Nephron (organoid): Measurements from ENCODE around the gene COX10.

Experiments
- H3K27ac Mint-ChIP-seq, 3 experiments: 2 replicates each; pipeline ENCODE4 v1.8.0; 2020; ENCODE audit warnings: mixed read lengths in 3 of 3, mild to moderate bottlenecking in 2 of 3, moderate library complexity in 1 of 3
- H3K27me3 Mint-ChIP-seq: 2 replicates; pipeline ENCODE4 v1.8.0; 2021; ENCODE audit warnings: low read depth, mild to moderate bottlenecking, moderate library complexity, mixed read lengths
- H3K36me3 Mint-ChIP-seq: 2 replicates; pipeline ENCODE4 v1.8.0; 2020; ENCODE audit warnings: low read depth, mixed read lengths
- H3K4me1 Mint-ChIP-seq: 2 replicates; pipeline ENCODE4 v1.8.0; 2020; ENCODE audit warnings: mixed read lengths
- H3K4me3 Mint-ChIP-seq, 3 experiments: 2 replicates each; pipeline ENCODE4 v1.8.0; 2020; ENCODE audit warnings: mild to moderate bottlenecking in 3 of 3, mixed read lengths in 3 of 3, moderate library complexity in 2 of 3
- H3K9me3 Mint-ChIP-seq: 2 replicates; pipeline ENCODE4 v1.8.0; 2020; ENCODE audit warnings: mixed read lengths
- CTCF ChIP-seq, 3 experiments: fragments of 200-600 bp; sonication (generic); IDR thresholded peaks; one replicate each; pipeline ENCODE4 v1.5.0; 2021; ENCODE audit warnings: antibody characterized with exemption in 3 of 3; ENCODE audit not compliant: unreplicated experiment in 3 of 3

COX10 gene

GRCh38 chr17:14204084-14204483 lies 134.8 kb downstream of the COX10 start:
- H3K4me1 Mint-ChIP-seq: peaks cover 5% of the 10 kb centered on the region
- no peak overlapping the region for H3K4me3 Mint-ChIP-seq
- no peaks in the 10 kb centered on the region for H3K9me3 Mint-ChIP-seq
- H3K27ac Mint-ChIP-seq: no peak overlapping the region
- H3K36me3 Mint-ChIP-seq: peaks cover 23% of the 10 kb centered on the region
- no peak for TF ChIP-seq CTCF (IDR thresholded peaks at IDR 0.05; ENCODE audit: unreplicated experiment in 3 of 3)
- H3K27me3 Mint-ChIP-seq: no peaks in the 10 kb centered on the region

GRCh38 chr17:14204546-14204945 lies 135.2 kb downstream of the COX10 start:
- Mint-ChIP-seq H3K4me1 (peaks cover 5% of the 10 kb centered on the region), H3K36me3 (peaks cover 23% of the 10 kb centered on the region), H3K27me3 (no peaks in the 10 kb centered on the region), H3K27ac (no peak overlapping the region), H3K4me3 (no peak overlapping the region), H3K9me3 (no peaks in the 10 kb centered on the region)
- no peak for TF ChIP-seq CTCF (IDR thresholded peaks at IDR 0.05; ENCODE audit: unreplicated experiment in 3 of 3)

- peaks cover 28% of the 10 kb centered on the region for H3K36me3 Mint-ChIP-seq
- H3K4me3 Mint-ChIP-seq: no peak overlapping the region
- no peak for TF ChIP-seq CTCF (IDR thresholded peaks at IDR 0.05; ENCODE audit: unreplicated experiment in 3 of 3)
These were observed 136.1 kb downstream of the COX10 start for GRCh38 chr17:14205380-14205779.

GRCh38 chr17:14205992-14206461 lies 136.7 kb downstream of the COX10 start:
- H3K36me3 Mint-ChIP-seq: peaks cover 34% of the 10 kb centered on the region
- H3K4me1 Mint-ChIP-seq: peaks cover 5% of the 10 kb centered on the region
- TF ChIP-seq CTCF (IDR thresholded peaks at IDR 0.05; ENCODE audit: unreplicated experiment in 3 of 3): no peak
- H3K4me3 Mint-ChIP-seq: no peak overlapping the region
- no peak overlapping the region for H3K27ac Mint-ChIP-seq
- H3K9me3 Mint-ChIP-seq: peaks cover 3% of the 10 kb centered on the region
- no peaks in the 10 kb centered on the region for H3K27me3 Mint-ChIP-seq

More at GRCh38 chr17:14205380-14205779, 136.1 kb downstream of the COX10 start:
- no peaks in the 10 kb centered on the region for H3K27me3 Mint-ChIP-seq
- H3K9me3 Mint-ChIP-seq: no peaks in the 10 kb centered on the region
- H3K4me1 Mint-ChIP-seq: peaks cover 5% of the 10 kb centered on the region
- no peak overlapping the region for H3K27ac Mint-ChIP-seq

- Mint-ChIP-seq H3K36me3 (peaks cover 42% of the 10 kb centered on the region), H3K4me1 (peaks cover 5% of the 10 kb centered on the region), H3K9me3 (peaks cover 7% of the 10 kb centered on the region), H3K27ac (no peak overlapping the region), H3K27me3 (no peaks in the 10 kb centered on the region), H3K4me3 (no peak overlapping the region)
- no peak for TF ChIP-seq CTCF (IDR thresholded peaks at IDR 0.05; ENCODE audit: unreplicated experiment in 3 of 3)
These were observed 137.6 kb downstream of the COX10 start for GRCh38 chr17:14206891-14207290.

GRCh38 chr17:14207791-14208190 lies 138.5 kb downstream of the COX10 start:
- H3K36me3 Mint-ChIP-seq: peaks cover 49% of the 10 kb centered on the region
- H3K27me3 Mint-ChIP-seq: no peaks in the 10 kb centered on the region
- H3K9me3 Mint-ChIP-seq: peaks cover 7% of the 10 kb centered on the region
- H3K4me3 Mint-ChIP-seq: no peak overlapping the region
- no peak for TF ChIP-seq CTCF (IDR thresholded peaks at IDR 0.05; ENCODE audit: unreplicated experiment in 3 of 3)
- no peak overlapping the region for H3K27ac Mint-ChIP-seq
- peaks cover 5% of the 10 kb centered on the region for H3K4me1 Mint-ChIP-seq
